CD4-positive, alpha-beta T cell treated with Interleukin-4 for 1 hour (primary cell): ENCODE data around the gene ATXN7L1.
"Not testable (repeated sequence)": the region's sequence is repeated elsewhere in the genome, so short reads cannot be mapped to it uniquely, and the experiment has no call there.

Source experiments
- DNase-seq, 2 donors: peaks; one replicate each; pipeline ENCODE4 v3.0.0-alpha.2; 2020 to 2022

Gene ATXN7L1

DNA sequence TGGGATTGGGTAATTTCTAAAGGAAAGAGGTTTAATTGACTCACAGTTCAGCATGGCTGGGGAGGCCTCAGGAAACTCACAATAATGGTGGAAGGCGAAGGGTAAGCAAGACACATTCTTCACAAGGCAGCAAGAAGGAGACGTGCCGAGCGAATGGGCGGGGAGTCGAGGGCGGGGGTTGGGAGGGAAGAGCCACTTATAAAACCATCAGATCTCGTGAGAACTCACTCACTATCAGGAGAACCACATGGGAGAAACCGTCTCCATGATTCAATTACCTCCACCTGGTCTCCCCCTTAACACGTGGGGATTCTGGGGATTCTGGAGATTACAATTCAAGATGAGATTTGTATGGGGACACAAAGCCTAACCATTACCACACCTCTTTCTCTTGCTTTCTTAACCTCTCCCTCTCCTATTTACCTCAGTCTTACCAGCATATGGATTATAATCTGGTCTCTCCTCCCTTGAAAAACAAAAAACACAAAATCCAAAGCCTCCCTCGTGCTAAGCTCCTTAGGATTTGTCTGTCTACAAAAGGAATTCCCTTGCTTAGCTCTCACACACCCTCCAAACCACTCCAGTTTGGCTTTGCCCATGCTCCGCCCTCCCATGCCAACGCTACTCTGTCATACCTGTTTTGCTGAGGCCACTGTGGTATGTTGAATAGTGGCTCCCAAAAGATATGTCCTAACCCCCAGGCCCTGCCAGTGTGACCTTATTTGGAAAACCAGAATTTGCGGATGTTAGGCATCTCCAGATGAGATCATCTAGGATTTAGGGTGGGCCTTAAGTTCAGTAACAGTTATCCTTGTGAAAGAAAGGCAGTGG lies 275.5 kb downstream of the ATXN7L1 start:
- no peak for DNase-seq

DNA sequence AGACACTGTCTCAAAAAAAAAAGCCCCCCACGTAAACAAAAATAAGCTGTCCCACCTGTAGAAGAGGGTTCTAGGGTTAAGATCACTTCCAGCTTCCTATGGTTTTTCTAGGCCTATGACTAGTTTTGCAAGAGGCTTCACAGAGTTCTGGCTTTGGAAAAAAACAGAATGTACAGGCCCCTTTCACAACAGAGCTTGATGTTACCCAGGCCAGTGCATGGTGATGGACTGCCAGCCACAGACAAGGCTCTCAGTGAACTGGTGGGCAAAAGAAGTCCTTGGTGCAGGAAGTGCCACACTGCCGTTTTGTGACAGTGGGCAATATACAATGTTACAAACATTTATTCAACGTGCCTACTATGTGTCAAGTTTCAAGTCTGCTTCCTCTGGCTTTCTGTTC lies 276.8 kb downstream of the ATXN7L1 start:
- no peak for DNase-seq

GRCh38 chr7:105599080-105599479 lies 277.3 kb downstream of the ATXN7L1 start:
- not testable (repeated sequence) for DNase-seq

DNA sequence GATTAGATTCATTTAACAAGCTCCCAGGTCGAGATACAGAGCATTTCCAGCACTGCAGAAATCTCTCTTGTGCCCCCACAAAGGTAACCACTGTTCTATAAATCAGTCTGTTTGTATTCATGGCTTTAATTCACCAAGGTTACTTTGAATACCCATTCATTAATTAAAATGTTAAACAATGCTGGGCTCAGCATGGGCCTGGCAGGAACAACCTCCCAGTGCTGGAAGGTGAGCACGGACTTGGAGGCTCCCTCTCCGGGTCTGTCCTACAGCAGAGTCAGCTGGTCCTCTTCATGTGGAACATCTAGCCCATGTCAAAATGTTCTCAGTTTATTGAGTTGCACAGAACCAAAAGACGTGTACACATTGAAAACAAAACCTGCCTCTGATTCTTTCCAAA lies 279.5 kb downstream of the ATXN7L1 start:
- DNase-seq = no peak

GRCh38 chr7:105594034-105594433 lies 282.4 kb downstream of the ATXN7L1 start:
- DNase-seq = no peak

DNA sequence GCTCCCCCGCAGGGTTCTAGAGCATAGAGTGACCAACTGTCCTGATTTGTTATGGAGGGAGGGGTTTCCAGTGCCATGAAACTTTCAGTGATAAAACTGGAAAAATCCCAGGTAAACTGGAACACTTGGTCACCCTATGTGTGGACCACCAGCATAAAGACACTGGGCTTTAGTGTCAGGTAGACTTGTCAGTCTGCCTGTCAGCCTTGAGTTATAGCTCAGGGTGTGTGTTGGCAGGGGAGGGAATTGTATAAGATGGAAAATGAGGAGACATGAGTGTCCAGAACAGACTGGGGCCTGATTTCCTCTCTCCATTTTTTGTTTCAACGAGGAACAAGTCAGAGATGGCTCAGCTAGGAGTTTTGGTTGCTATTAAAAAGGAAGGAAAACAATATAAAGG lies 284.9 kb downstream of the ATXN7L1 start:
- no peak for DNase-seq

DNA sequence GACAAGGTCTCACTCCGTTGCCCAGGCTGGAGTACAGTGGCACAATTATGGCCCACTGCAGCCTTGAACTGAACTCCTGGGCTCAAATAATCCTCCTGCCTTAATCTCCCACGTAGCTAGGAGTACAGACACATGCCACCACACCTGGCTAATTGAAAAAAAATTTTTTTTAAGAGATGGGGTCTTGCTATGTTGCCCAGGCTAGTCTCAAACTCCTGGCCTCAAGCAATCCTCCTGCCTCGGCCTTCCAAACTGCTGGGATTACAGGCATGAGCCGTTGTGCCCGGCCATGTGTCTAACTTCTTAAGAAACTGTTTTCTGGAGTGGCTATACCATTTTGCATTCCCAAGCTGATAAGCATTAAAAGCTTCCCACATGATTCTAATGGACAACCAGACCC lies 285.6 kb downstream of the ATXN7L1 start:
- DNase-seq = no peak

DNA sequence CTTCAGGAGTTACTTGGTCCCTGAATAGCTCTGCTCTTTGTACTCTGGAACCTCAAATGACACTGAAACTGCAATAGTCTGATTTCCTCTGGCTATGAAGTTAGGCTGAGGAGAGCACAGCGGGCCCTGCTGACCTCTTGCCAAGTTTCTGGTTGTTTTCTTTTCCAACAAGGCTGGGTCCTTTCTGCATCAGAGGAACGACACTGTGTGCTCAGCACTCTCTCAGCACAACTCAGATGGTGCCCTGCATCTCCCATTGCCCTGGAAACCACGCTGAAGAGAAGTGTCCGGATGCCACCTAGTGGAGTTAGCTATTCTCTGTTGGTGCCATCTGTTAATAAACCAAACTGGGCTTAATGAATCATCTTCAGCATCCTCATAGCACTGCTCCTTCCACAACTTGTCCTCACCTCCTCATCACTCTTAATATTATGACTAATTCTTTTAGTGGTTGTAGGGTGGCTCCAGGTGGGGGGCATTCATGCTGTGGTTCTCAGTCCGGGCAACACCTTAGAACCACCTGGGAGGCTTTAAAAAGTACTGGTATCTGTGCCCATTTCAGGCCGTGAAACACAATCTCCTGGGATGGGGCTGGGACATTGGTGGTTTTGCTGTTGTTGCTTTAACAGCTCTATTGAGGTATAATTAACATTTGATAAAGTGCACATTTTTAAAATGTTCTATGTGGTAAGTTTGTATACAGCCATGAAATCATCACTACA lies 286.9 kb downstream of the ATXN7L1 start:
- peak; percentile 53 to 63 for DNase-seq

DNA sequence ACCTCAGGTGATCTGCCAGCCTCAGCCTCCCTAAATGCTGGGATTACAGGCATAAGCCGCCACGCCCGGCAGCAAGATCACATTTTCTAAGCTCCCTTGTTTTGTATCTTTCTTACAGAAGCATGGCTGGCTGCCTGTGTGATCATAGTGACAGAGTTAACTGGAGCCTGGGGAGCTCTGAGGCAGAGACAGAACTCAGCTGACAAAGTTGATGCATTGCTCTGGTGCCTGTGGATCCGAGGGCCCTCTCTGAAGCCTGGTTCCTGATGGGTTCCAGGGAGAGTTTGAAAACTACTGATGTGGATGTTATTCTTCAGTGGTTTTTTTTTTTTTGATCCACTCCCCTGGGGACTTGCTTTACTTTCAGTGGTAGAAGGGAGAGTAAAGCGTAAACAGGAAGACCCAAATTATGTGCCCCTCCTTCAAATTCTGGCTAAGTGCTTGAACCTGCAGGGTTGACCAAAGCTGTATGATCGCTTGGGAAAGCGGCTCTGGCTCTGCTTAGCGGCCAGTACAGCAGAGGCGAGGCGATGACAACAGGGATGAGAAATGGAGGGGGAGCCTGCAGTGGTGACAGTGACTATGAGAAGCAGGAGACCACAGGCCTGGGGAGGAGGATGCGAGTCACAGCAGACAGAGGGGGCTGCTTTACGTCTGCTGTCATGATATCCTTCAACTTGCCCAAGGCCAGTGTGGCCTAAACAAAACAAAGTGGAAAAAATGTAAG lies 288.3 kb downstream of the ATXN7L1 start:
- DNase-seq = no peak

DNA sequence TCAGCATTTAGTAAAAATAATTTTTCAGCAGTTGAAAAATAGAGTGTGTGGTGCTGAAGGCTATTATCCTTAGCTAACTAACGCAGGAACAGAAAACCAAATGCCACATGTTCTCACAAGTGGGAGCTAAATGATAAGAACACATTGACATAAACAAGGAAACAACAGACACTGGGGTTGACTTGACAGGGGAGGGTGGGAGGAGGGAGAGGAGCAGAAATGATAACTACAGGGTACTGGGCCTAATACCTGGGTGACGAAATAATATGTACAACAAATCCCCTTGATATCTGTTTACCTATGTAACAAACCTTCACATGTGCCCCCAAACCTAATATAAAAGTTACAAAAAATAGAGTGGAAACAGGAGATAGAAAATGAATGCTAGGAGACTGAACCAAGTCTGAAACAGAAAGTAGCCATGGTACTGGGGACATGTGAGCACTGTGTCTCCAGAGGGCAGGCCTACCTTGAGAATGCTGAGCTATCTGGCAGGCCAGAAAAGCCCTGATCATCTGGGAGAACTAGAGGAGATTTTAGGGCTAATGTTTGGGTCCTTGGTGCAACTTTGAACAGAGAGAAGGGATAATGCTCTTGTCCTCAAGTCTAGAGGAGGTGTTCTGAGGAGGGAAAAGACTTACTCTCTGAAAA lies 290.4 kb downstream of the ATXN7L1 start:
- DNase-seq = no peak

GRCh38 chr7:105584165-105584564 lies 292.2 kb downstream of the ATXN7L1 start:
- no peak for DNase-seq

GRCh38 chr7:105583061-105583460 lies 293.3 kb downstream of the ATXN7L1 start:
- no peak for DNase-seq

DNA sequence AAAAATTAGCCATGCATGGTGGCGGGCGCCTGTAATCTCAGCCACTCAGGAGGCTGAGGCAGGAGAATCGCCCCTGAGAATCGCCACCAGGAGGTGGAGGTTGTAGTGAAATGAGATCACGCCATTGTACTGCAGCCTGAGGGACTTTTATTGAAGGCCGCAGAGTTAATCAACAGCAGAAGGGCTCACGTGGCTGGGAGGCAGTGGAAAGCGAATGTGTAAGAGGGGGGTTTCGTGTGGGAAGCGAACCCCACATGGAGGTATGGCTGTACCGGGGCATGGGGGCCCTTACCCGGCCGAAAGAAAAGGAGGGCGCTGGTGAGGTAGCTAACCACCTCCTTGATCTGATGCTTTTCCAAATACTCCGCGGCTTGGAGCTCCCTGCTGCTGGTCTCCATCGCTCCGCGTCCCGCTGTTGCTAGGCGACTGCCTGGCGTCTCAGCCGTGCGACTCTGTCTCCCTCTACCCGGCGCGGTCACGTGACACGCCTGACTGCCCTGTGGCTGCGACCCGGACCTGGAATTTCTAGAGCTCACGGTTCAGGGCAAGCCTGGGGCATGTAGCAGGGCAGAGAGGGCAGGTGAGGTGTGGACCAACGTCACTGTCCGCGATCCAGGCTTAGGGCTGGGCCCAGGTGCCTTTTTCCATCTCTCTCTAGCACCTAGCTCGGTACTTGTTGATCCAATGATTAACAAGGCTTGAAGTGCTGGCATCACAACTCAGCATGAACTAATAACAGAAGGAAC lies 295.2 kb downstream of the ATXN7L1 start, which contains the start of gene EFCAB10:
Gene EFCAB10, minus strand, starts transcription at position 428 of the 746 bp plus-strand sequence. Its CDS starts 30 bp downstream, at position 398.
- peak; percentile 28 to 38 for DNase-seq

DNA sequence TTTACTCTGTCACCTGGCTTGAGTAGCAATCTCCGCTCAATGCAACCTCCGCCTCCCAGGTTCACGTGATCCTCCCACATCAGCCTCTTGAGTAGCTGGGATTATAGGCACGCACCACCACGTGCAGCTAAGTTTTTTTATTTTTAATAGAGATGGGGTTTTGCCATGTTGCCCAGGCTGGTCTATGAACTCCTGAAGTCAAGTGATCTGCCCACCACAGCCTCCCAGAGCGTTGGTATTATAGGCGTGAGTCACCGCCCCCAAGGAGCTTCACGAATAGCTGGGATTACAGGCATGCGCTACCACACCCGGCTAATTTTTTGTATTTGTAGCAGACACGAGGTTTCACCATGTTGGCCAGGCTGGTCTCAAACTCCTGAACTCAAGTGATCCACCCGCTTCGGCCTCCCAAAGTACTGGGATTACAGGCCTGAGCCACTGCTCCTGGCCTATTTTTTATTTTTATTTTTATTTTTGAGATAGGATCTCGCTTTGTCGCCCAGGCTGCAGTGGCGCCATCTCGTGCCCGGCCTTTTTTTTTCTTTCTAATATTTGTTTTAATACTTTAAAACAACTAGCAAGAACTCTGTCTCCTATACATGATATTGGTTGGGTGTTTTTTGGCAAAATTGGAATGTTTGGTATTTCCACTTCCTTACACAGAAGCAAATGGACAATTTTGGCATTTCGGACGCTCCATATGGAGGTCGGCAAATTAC lies 296.2 kb downstream of the ATXN7L1 start:
- no peak for DNase-seq

GRCh38 chr7:105578496-105578895 lies 297.9 kb downstream of the ATXN7L1 start:
- no peak for DNase-seq

DNA sequence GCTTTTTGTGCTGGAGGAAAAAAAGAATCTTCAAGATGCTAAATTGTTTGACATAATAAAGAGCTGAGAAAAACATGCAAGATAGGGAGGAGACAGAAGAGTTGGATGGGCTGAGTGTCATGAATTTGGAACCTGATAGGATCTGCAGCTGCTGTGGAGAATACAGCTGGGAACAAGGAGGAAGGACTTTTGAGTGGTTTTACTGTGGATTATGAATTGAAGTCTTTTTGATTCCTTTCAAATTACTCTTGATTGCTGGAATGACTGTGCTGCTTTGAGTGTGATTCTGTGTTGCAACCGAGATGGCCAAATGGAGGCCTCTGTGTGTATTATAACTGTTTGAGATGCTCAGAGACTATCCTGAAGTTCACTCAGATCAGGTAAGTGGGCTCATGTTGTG lies 299.1 kb downstream of the ATXN7L1 start:
- no peak for DNase-seq

DNA sequence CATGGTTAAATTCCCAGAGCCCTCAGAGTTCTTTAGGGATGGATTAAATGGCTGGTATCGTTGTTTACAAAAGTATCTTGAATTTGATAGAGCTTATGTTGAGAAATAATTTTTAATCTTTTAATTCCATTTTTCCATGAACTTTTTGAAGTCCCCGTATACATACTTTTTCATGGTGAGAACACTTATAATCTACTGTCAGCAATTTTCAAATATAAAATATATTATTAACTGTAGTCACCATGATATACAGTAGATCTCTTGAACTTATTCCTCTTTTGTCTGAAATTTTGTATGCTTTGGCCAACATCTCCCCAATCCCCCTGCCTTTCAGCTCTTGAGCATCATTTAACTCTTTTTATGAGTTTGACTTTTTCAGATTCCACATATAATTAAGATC lies 304.5 kb downstream of the ATXN7L1 start:
- no peak for DNase-seq

- no peak for DNase-seq
Observed at GRCh38 chr7:105567821-105568220, 308.6 kb downstream of the ATXN7L1 start.

DNA sequence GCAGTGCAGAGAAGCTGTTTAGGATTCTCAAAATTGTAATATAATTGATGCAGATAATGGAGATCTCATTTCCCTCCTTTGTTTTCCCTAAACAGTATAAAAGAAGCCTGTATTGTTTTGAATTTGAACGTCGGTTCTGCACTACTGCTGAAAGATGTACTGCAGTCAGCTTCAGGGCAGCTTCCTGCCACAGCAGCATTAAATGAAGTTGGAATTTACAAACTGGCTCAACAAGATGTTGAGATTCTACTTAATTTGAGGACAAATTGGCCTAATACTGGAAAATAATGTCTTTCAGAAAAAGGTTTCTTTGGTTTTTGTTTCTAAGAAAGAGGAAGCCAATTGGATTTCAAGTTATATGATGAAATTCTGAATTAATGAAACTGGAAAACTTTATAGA lies 309.4 kb downstream of the ATXN7L1 start:
- DNase-seq = no peak

DNA sequence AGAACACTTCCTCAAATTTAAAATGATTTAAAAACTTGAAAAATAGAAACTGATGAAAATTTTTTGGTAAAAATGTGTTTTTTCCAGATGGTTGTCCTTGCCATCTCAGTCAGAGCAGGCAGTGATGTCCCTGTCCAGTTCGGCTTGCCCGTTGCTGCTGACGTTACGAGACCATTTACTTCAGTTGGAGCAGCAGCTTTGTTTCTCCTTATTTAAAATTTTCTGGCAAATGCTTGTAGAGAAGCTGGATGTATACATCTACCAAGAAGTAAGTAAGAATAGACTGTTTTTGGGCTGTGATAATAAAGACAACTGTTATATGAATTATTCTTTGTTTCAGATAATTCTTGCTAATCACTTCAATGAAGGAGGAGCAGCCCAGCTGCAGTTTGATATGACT lies 311.2 kb downstream of the ATXN7L1 start:
- DNase-seq = no peak

GRCh38 chr7:105559926-105560325 lies 316.5 kb downstream of the ATXN7L1 start:
- DNase-seq = no peak
